Adrenal gland (tissue), 12 donors: ENCODE data around the gene SEC62. TPM values are rescaled to one million over a fixed set of nuclear protein-coding genes. Genes with fewer than 3 reads are reported as not detected.
"Not testable (repeated sequence)": the region's sequence is repeated elsewhere in the genome, so short reads cannot be mapped to it uniquely, and the experiment has no call there.

Source experiments
- DNase-seq, 7 donors: peaks; one replicate each; pipeline ENCODE4 v3.0.0-alpha.2; 2019 to 2020
- H3K27ac ChIP-seq, 5 donors: fragments of 200-600 bp; sonication (generic) in 4 of 5; 1 replicate in 3 of 5; 2 replicates in 2 of 5; pipeline versions ENCODE4 v1.5.1 to v1.8.0; 2016 to 2020; ENCODE audit warnings: mild to moderate bottlenecking in 1 of 5
- H3K27me3 ChIP-seq: fragments of 200-600 bp; 2 replicates; pipeline ENCODE4 v1.8.0; 2021
- H3K36me3 ChIP-seq, 2 donors: fragments of 200-600 bp; replicated peaks in 1 of 2; 1 replicate in 1 of 2; 2 replicates in 1 of 2; pipeline versions ENCODE4 v1.5.1 to v1.8.0; 2018 to 2022
- H3K4me1 ChIP-seq, 2 donors: fragments of 200-600 bp; replicated peaks in 1 of 2; 1 replicate in 1 of 2; 2 replicates in 1 of 2; pipeline versions ENCODE4 v1.5.1 to v1.8.0; 2018 to 2021
- H3K4me3 ChIP-seq, 4 donors: fragments of 200-600 bp; sonication (generic) in 3 of 4; one replicate each; pipeline ENCODE4 v1.5.1; 2016 to 2018
- H3K9me3 ChIP-seq, 3 donors: fragments of 200-600 bp; sonication (generic) in 1 of 3; replicated peaks in 1 of 3; 1 replicate in 2 of 3; 2 replicates in 1 of 3; pipeline versions ENCODE4 v1.5.1 to v1.8.0; 2016 to 2021
- POLR2A ChIP-seq, 2 donors: fragments of 450-650 bp; IDR thresholded peaks; one replicate each; pipeline ENCODE4 v1.6.1; 2017; ENCODE audit warnings: antibody characterized with exemption in 2 of 2, mild to moderate bottlenecking in 2 of 2, moderate library complexity in 1 of 2
- WGBS, 4 donors: extraction: QIAGEN DNeasy Blood & Tissue Kit in 2 of 4; methylation state at CpG; one replicate each; pipeline versions ENCODE4 v1.1.5 to v1.1.7; 2013 to 2017; 5-methylcytosine and 5-hydroxymethylcytosine counted together
- intact Hi-C, 2 donors: fragments of 100-400 bp; cut with DNase I; formaldehyde crosslinking; loops; one replicate each; pipeline versions ENCODE4 v1.14.1 to v1.15.0; 2022 to 2023
- polyA plus RNA-seq, 3 donors: library from polyadenylated mRNA; stranded (reverse); fragments of 200-250 nt in 2 of 3; fragments of 350-450 nt in 1 of 3; fragmentation: Illumina TruSeq in 1 of 3; extraction: RNeasy Lipid Tissue Mini Kit (QIAGEN cat#74804) in 1 of 3; gene quantifications; one replicate each; pipeline ENCODE4 v1.2.3, GENCODE V29; 2013 to 2014
- total RNA-seq, 9 donors: library from RNA; depleted of rRNA in 4 of 9; stranded (reverse); fragments of >200 nt in 4 of 9; fragments of 120-200 nt in 1 of 9; fragmentation: NEBNext Ultra II Directional in 1 of 9; extraction: Animal tissue kit (Norgen Biotek cat#: 25700) in 1 of 9; gene quantifications; one replicate each; pipeline versions ENCODE4 v1.1.0 to v1.2.4, GENCODE V29; 2013 to 2023
- TF ChIP-seq, protein P1 (sequence below), 6 experiments: fragments of 450-650 bp in 4 of 6; fragments of 200-600 bp in 2 of 6; sonication (generic) in 1 of 6; IDR thresholded peaks; 1 replicate in 5 of 6; 2 replicates in 1 of 6; pipeline versions ENCODE4 v1.5.1 to v1.8.0; 2016 to 2021; ENCODE audit warnings: antibody characterized with exemption in 6 of 6, mild to moderate bottlenecking in 2 of 6, moderate library complexity in 1 of 6
- donor health status: healthy with polysubstance abuse.
- donor health status: Bipolar disorder and iron deficiency.
- donor health status: DM: yes; HTN: yes; CAD: no.
- donor health status: DM: no; HTN: no; CAD: no.
- donor health status: DM: no; HTN: no; CAD: no.
- donor health status: DM: yes; HTN: yes; CAD: no.

Gene SEC62
- total and polyA plus RNA-seq, 12 donors, result 41.1 to 267 (median 148) TPM

DNA sequence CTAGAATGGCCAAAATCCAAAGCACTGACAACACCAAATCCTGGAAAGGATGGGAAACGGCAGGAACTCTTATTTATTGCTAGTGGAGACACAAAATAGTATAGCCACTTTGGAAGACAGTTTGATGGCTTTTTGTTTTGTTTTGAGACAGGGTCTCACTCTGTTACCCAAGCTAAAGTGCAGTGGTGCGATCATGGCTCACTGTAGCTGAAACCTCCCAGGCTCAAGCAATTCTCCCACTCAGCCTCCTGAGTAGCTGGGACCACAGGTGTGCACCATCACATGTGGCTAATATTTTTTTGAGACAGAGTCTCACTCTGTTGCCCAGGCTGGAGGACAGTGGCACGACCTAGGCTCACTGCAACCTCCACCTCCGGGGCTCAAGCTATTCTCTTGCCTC, 43.9 kb downstream of the SEC62 start:
- no peak for DNase-seq
- Histone ChIP-seq H3K4me1 (peaks cover 4 to 9% of the 10 kb centered on the region in 2 donors), H3K27me3 (no peaks in the 10 kb centered on the region), H3K27ac (no peak overlapping the region), H3K4me3 (no peak overlapping the region), H3K36me3 (no peaks in the 10 kb centered on the region), H3K9me3 (no peaks in the 10 kb centered on the region)
- TF ChIP-seq, protein P1, sequence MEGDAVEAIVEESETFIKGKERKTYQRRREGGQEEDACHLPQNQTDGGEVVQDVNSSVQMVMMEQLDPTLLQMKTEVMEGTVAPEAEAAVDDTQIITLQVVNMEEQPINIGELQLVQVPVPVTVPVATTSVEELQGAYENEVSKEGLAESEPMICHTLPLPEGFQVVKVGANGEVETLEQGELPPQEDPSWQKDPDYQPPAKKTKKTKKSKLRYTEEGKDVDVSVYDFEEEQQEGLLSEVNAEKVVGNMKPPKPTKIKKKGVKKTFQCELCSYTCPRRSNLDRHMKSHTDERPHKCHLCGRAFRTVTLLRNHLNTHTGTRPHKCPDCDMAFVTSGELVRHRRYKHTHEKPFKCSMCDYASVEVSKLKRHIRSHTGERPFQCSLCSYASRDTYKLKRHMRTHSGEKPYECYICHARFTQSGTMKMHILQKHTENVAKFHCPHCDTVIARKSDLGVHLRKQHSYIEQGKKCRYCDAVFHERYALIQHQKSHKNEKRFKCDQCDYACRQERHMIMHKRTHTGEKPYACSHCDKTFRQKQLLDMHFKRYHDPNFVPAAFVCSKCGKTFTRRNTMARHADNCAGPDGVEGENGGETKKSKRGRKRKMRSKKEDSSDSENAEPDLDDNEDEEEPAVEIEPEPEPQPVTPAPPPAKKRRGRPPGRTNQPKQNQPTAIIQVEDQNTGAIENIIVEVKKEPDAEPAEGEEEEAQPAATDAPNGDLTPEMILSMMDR (IDR thresholded peaks at IDR 0.05), result no peak
- no peak for TF ChIP-seq POLR2A (IDR thresholded peaks at IDR 0.05)
- intact Hi-C loops, result no loop called here
- WGBS, 4 donors, result 87 to 91% (median 89%) methylated on average over 4 of the region's 4 CpGs

- WGBS, 4 donors, result 56 to 65% (median 59%) methylated on average over 7 of the region's 7 CpGs
- H3K27me3 ChIP-seq, result no peaks in the 10 kb centered on the region
- no peak overlapping the region for H3K4me3 ChIP-seq
- H3K9me3 ChIP-seq, result no peaks in the 10 kb centered on the region
- no peak overlapping the region for H3K27ac ChIP-seq
- no peak for TF ChIP-seq POLR2A (IDR thresholded peaks at IDR 0.05)
- TF ChIP-seq, protein P1 (IDR thresholded peaks at IDR 0.05), result no peak
- intact Hi-C loops, result no loop called here
- H3K4me1 ChIP-seq, result no peaks in the 10 kb centered on the region
- no peak for DNase-seq
- no peaks in the 10 kb centered on the region for H3K36me3 ChIP-seq
These were observed 46.2 kb downstream of the SEC62 start for GRCh38 chr3:170012683-170013400.

GRCh38 chr3:170016057-170016456, 49.5 kb downstream of the SEC62 start:
- no peak for DNase-seq
- intact Hi-C loops, result no loop called here
- Histone ChIP-seq H3K27ac (no peak overlapping the region), H3K4me3 (no peak overlapping the region), H3K9me3 (no peaks in the 10 kb centered on the region), H3K36me3 (no peaks in the 10 kb centered on the region), H3K27me3 (no peaks in the 10 kb centered on the region), H3K4me1 (no peaks in the 10 kb centered on the region)
- TF ChIP-seq, protein P1 (IDR thresholded peaks at IDR 0.05), result no peak
- TF ChIP-seq POLR2A (IDR thresholded peaks at IDR 0.05), result no peak
- 76 to 90% (median 81%) methylated on average over 3 of the region's 3 CpGs for WGBS, 4 donors

GRCh38 chr3:170019306-170019705, 52.7 kb downstream of the SEC62 start:
- H3K4me3 ChIP-seq, H3K27ac ChIP-seq, H3K4me1 ChIP-seq, H3K27me3 ChIP-seq, DNase-seq, H3K36me3 ChIP-seq, intact Hi-C loops, H3K9me3 ChIP-seq: not testable (repeated sequence)
- WGBS, 4 donors, result 75 to 89% (median 84%) methylated on average over 4 of the region's 4 CpGs

- no peaks in the 10 kb centered on the region for H3K36me3 ChIP-seq
- H3K9me3 ChIP-seq, result no peaks in the 10 kb centered on the region
- 65 to 77% (median 70%) methylated on average over 3 of the region's 3 CpGs for WGBS, 4 donors
- no peaks in the 10 kb centered on the region for H3K27me3 ChIP-seq
- no peak for DNase-seq
- no peak for TF ChIP-seq POLR2A (IDR thresholded peaks at IDR 0.05)
- TF ChIP-seq, protein P1 (IDR thresholded peaks at IDR 0.05), result peak in 1 of 6 experiments; percentile 9
- no peak overlapping the region for H3K27ac ChIP-seq
- H3K4me1 ChIP-seq, result no peaks in the 10 kb centered on the region
- intact Hi-C loops, result no loop called here
- no peak overlapping the region for H3K4me3 ChIP-seq
These were observed 54.5 kb downstream of the SEC62 start for GRCh38 chr3:170021083-170021482.
